Measurements from ENCODE around the gene SNN. TPM values are rescaled to one million over a fixed set of nuclear protein-coding genes. Genes with fewer than 3 reads are reported as not detected.

The SNN gene
- total and polyA plus RNA-seq, 5 donors from 2014 or later = 14.5 to 31.2 (median 24.9) TPM

DNA sequence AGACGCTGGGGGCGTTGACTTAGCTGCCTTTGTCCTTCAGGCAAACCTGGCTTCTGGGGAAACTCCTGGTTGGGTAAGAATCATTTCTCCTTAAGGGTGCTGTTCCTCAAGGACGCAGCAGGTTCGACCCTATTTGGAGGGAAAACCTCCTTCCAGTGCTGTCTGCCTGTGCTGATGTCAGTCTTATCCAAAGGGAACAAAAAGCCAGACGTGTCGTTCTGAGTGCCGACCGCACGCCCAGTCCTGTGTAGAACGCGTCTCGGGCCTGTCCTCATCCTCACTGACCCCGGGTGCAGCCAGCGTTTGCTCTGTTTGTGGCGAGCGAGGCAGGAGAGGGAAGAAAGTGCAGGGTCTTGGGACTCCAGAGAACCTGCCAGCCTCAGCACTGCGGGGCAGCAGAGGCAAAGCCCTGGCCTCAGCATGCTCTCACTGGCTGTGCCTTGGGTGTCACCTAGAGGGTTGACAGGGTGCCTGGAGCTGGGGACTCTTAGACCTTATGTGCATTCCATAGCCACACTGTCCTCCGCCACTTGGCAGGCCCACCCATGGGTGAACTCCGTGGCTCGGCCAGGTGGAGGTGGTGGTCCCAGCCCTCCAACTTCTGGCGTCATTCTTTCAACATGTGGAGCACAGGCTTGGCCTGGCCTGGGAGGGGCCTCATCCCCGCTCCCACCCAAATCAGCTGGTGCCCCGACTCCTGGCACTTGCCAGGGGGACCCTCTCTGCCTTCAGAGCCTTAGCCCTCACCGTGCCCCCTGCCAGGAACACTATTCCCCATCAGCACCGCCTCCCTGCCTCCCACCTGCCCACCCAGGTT, 6.0 kb downstream of the SNN start:
- peak overlapping the region; percentile 35 for H3K27ac ChIP-seq (ENCODE audit: insufficient read depth, low read length, poor library complexity, severe bottlenecking)
- peaks cover 64% of the 10 kb centered on the region for H3K4me1 ChIP-seq (ENCODE audit: control insufficient read depth, insufficient read depth, low read length, poor library complexity, severe bottlenecking)
- peaks cover 19% of the 10 kb centered on the region for H3K36me3 Mint-ChIP-seq
- H3K4me3 ChIP-seq (ENCODE audit: low read depth, low read length) = no peak overlapping the region
- DNase-seq (no peak), ATAC-seq (ENCODE audit: low read depth in 2 of 2) (no peak)
- H3K4me1 Mint-ChIP-seq = peaks cover 0 to 91% (median 45%) of the 10 kb centered on the region in 4 donors
- no peaks in the 10 kb centered on the region for H3K27me3 Mint-ChIP-seq
- peak overlapping the region in 2 of 3 donors; percentile 81 to 90 for H3K27ac Mint-ChIP-seq
- H3K36me3 ChIP-seq (ENCODE audit: control insufficient read depth, insufficient read depth, low read length) = peaks cover 32% of the 10 kb centered on the region
- no peaks in the 10 kb centered on the region for H3K9me3 ChIP-seq (ENCODE audit: control insufficient read depth in 2 of 2, low read length in 2 of 2)
- no peaks in the 10 kb centered on the region for H3K9me3 Mint-ChIP-seq
- no peaks in the 10 kb centered on the region for H3K27me3 ChIP-seq (ENCODE audit: control insufficient read depth, insufficient read depth, low read length)
- peak overlapping the region; percentile 8 to 71 (median 30) for H3K4me3 Mint-ChIP-seq

DNA sequence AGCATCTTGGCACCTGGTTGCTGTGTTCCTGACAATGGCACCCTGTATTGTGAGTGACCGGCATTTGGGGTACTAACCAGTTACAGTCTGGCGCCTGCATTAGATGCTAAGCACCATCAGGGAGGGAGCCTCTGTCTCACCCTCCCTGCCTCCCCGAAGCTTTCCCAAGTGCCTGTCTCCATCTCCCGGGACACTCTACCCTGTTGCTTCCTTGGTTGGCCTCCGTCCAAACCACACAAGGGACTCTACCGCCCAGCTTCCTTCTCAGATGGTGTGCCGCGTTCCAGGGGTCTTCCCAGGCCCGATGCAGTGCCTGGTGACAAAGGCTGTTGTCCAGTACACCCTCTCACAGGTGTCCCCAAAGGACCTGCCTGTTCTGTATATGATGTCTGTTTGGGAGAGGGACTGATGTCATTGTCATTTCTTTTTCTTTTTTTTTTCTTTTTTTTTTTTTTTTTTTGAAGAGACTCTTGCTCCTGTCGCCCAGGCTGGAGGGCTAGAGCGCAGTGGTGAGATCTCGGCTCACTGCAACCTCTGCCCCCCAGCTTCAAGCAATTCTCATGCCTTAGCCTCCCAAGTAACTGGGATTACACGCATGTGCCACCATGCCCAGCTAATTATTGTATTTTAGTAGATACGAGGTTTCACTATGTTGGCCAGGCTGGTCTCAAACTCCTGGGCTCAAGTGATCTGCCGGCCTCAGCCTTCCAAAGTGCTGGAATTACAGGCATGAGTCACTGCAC, 6.7 kb downstream of the SNN start:
- peaks cover 0 to 88% (median 51%) of the 10 kb centered on the region in 4 donors for H3K4me1 Mint-ChIP-seq
- DNase-seq = no peak
- H3K36me3 ChIP-seq (ENCODE audit: control insufficient read depth, insufficient read depth, low read length) = peaks cover 40% of the 10 kb centered on the region
- peaks cover 56% of the 10 kb centered on the region for H3K4me1 ChIP-seq (ENCODE audit: control insufficient read depth, insufficient read depth, low read length, poor library complexity, severe bottlenecking)
- no peaks in the 10 kb centered on the region for H3K9me3 Mint-ChIP-seq
- H3K36me3 Mint-ChIP-seq = peaks cover 19% of the 10 kb centered on the region
- no peaks in the 10 kb centered on the region for H3K27me3 ChIP-seq (ENCODE audit: control insufficient read depth, insufficient read depth, low read length)
- H3K4me3 ChIP-seq (ENCODE audit: low read depth, low read length) = no peak overlapping the region
- H3K27ac Mint-ChIP-seq = peak overlapping the region; percentile 81 to 90 (median 90)
- no peaks in the 10 kb centered on the region for H3K9me3 ChIP-seq (ENCODE audit: control insufficient read depth in 2 of 2, low read length in 2 of 2)
- no peaks in the 10 kb centered on the region for H3K27me3 Mint-ChIP-seq
- H3K4me3 Mint-ChIP-seq = peak overlapping the region; percentile 48 to 71 (median 58)
- H3K27ac ChIP-seq (ENCODE audit: insufficient read depth, low read length, poor library complexity, severe bottlenecking) = no peak overlapping the region
- no peak for ATAC-seq (ENCODE audit: low read depth in 2 of 2)

DNA sequence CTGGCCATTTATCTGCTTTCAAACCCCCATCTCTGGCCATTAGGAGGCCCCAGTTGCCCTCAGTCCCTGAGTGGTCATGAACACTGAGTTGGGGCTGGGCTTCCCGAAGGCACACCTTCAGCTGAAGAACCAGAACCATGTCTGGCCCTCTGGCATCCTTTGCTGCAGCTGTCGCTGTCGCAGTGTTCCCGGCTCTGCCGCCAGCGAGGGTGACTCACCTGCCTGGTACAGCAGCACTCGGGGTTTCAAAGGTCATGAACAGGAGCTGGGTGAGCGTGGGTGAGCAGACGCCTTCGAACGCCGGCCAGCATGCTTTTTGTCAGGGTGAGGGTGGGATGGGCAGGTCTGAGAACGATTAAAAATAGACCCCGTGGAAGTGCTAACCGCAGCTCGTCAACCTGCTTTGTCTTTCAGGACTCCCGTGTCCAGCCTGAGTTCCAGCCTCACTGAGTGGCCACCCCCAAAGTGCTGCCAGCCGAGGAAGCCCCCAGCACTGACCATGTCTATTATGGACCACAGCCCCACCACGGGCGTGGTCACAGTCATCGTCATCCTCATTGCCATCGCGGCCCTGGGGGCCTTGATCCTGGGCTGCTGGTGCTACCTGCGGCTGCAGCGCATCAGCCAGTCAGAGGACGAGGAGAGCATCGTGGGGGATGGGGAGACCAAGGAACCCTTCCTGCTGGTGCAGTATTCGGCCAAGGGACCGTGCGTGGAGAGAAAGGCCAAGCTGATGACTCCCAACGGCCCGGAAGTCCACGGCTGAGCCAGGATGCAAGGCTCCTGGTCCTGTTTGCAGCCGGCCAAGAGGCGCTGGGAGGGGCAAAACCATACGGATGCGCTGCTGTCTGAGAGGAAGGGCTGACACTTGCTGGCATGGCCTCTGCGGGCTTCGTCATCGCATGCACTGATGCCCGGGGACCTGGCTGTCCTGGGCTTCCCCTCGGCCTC, 7.6 kb downstream of the SNN start:
- no peaks in the 10 kb centered on the region for H3K9me3 Mint-ChIP-seq
- peaks cover 19% of the 10 kb centered on the region for H3K36me3 Mint-ChIP-seq
- H3K4me3 ChIP-seq (ENCODE audit: low read depth, low read length) = no peak overlapping the region
- no peaks in the 10 kb centered on the region for H3K27me3 ChIP-seq (ENCODE audit: control insufficient read depth, insufficient read depth, low read length)
- H3K27ac ChIP-seq (ENCODE audit: insufficient read depth, low read length, poor library complexity, severe bottlenecking) = peak overlapping the region; percentile 67
- peaks cover 0 to 88% (median 52%) of the 10 kb centered on the region in 4 donors for H3K4me1 Mint-ChIP-seq
- DNase-seq = peak in 1 of 3 donors; percentile 34
- no peaks in the 10 kb centered on the region for H3K9me3 ChIP-seq (ENCODE audit: control insufficient read depth in 2 of 2, low read length in 2 of 2)
- peaks cover 53% of the 10 kb centered on the region for H3K4me1 ChIP-seq (ENCODE audit: control insufficient read depth, insufficient read depth, low read length, poor library complexity, severe bottlenecking)
- ATAC-seq (ENCODE audit: low read depth in 2 of 2) = peak; percentile 70 to 73
- peak overlapping the region; percentile 78 to 90 (median 81) for H3K27ac Mint-ChIP-seq
- no peaks in the 10 kb centered on the region for H3K27me3 Mint-ChIP-seq
- peak overlapping the region in 3 of 4 donors; percentile 48 to 71 (median 63) for H3K4me3 Mint-ChIP-seq
- peaks cover 47% of the 10 kb centered on the region for H3K36me3 ChIP-seq (ENCODE audit: control insufficient read depth, insufficient read depth, low read length)

DNA sequence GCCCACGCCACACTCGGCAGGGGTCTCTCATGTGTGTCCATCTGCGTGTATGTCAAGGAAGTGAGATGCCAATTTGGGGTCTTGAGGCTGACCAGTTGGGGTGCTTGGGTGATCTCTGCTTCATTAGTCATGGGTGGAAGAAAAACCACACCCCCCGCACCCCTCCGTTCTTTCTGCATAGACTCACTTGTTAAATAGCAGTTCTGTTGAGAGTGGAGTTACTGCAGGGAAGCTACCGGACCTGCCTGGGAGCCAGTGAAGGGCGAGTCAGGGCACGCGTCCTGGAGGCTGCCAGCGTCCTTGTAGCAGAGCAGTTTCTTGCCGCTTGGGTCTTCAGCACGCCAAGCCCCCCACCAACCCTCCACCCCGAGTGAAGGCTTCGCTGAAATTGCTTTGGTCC, 8.5 kb downstream of the SNN start:
- DNase-seq = no peak
- H3K4me1 Mint-ChIP-seq = peaks cover 8 to 88% (median 57%) of the 10 kb centered on the region in 4 donors

DNA sequence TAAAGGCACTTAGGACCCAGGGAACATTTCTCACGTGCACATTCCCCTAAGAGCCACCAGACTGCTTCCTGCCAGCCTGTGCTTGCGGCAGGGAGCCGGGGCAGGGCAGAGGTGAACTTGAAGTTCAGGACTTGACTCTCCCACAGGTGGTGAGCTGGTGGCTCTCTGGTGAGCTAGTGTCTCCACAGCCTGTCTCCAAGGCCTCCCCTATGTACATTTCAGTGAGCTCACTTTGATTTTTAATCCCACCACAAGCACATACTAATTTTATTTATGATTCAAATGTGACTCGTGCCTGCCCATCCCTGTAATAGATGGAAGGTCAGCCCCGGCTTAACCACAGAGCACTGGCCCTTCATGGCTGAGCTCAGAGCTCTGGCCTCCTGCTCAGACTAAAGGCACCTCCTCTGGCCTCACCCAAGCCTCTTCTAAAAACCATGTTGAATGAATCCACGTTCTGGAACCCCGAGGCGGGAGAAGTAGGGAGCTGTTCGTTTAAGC, 9.2 kb downstream of the SNN start:
- Histone ChIP-seq H3K27me3 (ENCODE audit: control insufficient read depth, insufficient read depth, low read length) (no peaks in the 10 kb centered on the region), H3K4me1 (ENCODE audit: control insufficient read depth, insufficient read depth, low read length, poor library complexity, severe bottlenecking) (peaks cover 51% of the 10 kb centered on the region), H3K27ac (ENCODE audit: insufficient read depth, low read length, poor library complexity, severe bottlenecking) (peak overlapping the region; percentile 34), H3K4me3 (ENCODE audit: low read depth, low read length) (no peak overlapping the region), H3K9me3 (ENCODE audit: control insufficient read depth in 2 of 2, low read length in 2 of 2) (no peaks in the 10 kb centered on the region), H3K36me3 (ENCODE audit: control insufficient read depth, insufficient read depth, low read length) (peaks cover 54% of the 10 kb centered on the region)
- no peaks in the 10 kb centered on the region for H3K9me3 Mint-ChIP-seq
- peaks cover 19% of the 10 kb centered on the region for H3K36me3 Mint-ChIP-seq
- peaks cover 9 to 88% (median 58%) of the 10 kb centered on the region in 4 donors for H3K4me1 Mint-ChIP-seq
- DNase-seq (no peak), ATAC-seq (ENCODE audit: low read depth in 2 of 2) (no peak)
- H3K4me3 Mint-ChIP-seq = peak overlapping the region in 3 of 4 donors; percentile 2 to 60 (median 46)
- H3K27me3 Mint-ChIP-seq = no peaks in the 10 kb centered on the region
- peak overlapping the region; percentile 44 to 92 (median 88) for H3K27ac Mint-ChIP-seq

More for the DNA sequence above, 8.5 kb downstream of the SNN start:
- Histone ChIP-seq H3K27ac (ENCODE audit: insufficient read depth, low read length, poor library complexity, severe bottlenecking) (no peak overlapping the region), H3K27me3 (ENCODE audit: control insufficient read depth, insufficient read depth, low read length) (no peaks in the 10 kb centered on the region), H3K4me3 (ENCODE audit: low read depth, low read length) (no peak overlapping the region), H3K36me3 (ENCODE audit: control insufficient read depth, insufficient read depth, low read length) (peaks cover 50% of the 10 kb centered on the region), H3K4me1 (ENCODE audit: control insufficient read depth, insufficient read depth, low read length, poor library complexity, severe bottlenecking) (peaks cover 51% of the 10 kb centered on the region), H3K9me3 (ENCODE audit: control insufficient read depth in 2 of 2, low read length in 2 of 2) (no peaks in the 10 kb centered on the region)
- Mint-ChIP-seq H3K36me3 (peaks cover 19% of the 10 kb centered on the region), H3K27me3 (no peaks in the 10 kb centered on the region), H3K4me3 (peak overlapping the region in 2 of 4 donors; percentile 2 to 35), H3K9me3 (no peaks in the 10 kb centered on the region), H3K27ac (peak overlapping the region in 2 of 3 donors; percentile 44 to 55)
- no peak for ATAC-seq (ENCODE audit: low read depth in 2 of 2)

DNA sequence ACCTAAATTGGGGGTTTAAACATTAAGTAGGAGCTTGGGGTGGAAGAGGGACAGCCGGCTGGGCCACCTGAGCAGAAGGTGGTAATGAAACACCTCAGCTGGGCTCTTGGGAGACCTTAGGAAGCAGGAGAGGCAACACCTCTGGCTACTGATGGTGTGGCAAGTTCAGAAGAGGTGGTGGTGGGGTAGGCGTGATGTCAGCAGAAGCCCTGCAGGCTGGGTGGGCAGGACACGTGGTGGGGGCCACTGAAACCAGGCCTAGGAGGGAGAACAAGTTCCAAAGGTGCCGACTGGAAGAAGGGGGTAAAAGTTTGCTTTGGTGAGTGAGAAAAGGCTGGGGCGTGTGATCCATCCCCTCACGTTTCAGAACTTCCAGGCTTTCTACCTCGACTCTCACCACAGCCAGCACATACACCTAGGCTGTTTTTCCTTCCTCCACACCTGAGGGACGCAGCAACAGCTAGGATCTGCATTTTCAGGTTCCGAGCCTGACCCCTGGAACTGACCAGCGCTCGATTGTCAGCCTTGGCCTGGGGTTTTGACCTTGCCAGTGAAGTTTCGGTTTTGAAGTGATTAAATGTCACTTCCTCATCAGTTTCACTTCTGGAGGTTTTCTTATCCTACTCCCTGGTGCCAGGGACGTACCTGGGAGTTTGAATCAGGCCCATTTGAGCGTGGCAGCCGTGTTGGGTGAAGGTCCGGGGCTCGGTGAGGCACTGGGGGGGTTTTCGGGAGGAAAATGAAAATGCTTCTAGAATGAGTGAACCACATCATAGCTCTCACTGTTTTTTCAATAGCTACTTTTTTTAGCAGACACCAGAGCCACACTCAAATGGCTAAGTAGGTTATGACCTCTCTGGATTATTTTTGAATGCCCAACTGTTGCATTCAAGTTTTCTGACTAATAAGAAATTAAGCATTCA, 10.0 kb downstream of the SNN start:
- peak overlapping the region in 2 of 4 donors; percentile 2 to 43 for H3K4me3 Mint-ChIP-seq
- H3K4me1 Mint-ChIP-seq = peaks cover 9 to 87% (median 58%) of the 10 kb centered on the region in 4 donors

More for the DNA sequence above, 10.0 kb downstream of the SNN start:
- Histone ChIP-seq H3K4me3 (ENCODE audit: low read depth, low read length) (no peak overlapping the region), H3K27ac (ENCODE audit: insufficient read depth, low read length, poor library complexity, severe bottlenecking) (peak overlapping the region; percentile 34), H3K9me3 (ENCODE audit: control insufficient read depth in 2 of 2, low read length in 2 of 2) (no peaks in the 10 kb centered on the region), H3K4me1 (ENCODE audit: control insufficient read depth, insufficient read depth, low read length, poor library complexity, severe bottlenecking) (peaks cover 45% of the 10 kb centered on the region), H3K36me3 (ENCODE audit: control insufficient read depth, insufficient read depth, low read length) (peaks cover 61% of the 10 kb centered on the region), H3K27me3 (ENCODE audit: control insufficient read depth, insufficient read depth, low read length) (no peaks in the 10 kb centered on the region)
- H3K27ac Mint-ChIP-seq = peak overlapping the region in 2 of 3 donors; percentile 88 to 92
- no peaks in the 10 kb centered on the region for H3K27me3 Mint-ChIP-seq
- DNase-seq (no peak), ATAC-seq (ENCODE audit: low read depth in 2 of 2) (no peak)
- no peaks in the 10 kb centered on the region for H3K9me3 Mint-ChIP-seq
- H3K36me3 Mint-ChIP-seq = peaks cover 24% of the 10 kb centered on the region
